Fibroblast of pulmonary artery (primary cell): Measurements from ENCODE around the gene RPL29.

Experiments used
- DNase-seq: peaks from one replicate; pipeline ENCODE4 v3.0.0-alpha.2; 2010; ENCODE audit warnings: low read depth
- H3K4me3 ChIP-seq: replicated peaks from 2 replicates; pipeline ENCODE4 v1.5.1; 2011; ENCODE audit warnings: low read depth, mild to moderate bottlenecking, control low read depth, low read length, moderate library complexity
- CTCF ChIP-seq: IDR thresholded peaks from 2 replicates; pipeline ENCODE4 v1.5.1; 2011; ENCODE audit warnings: mild to moderate bottlenecking, control low read depth, low read length, inconsistent platforms; ENCODE audit errors: missing control alignments

The RPL29 gene

GRCh38 chr3:51949121-51949520 lies 46.6 kb downstream of the RPL29 start:
- TF ChIP-seq CTCF, result no peak
- no peak for DNase-seq
- no peak overlapping the region for H3K4me3 ChIP-seq

GRCh38 chr3:51948016-51948580 lies 47.6 kb downstream of the RPL29 start:
- TF ChIP-seq CTCF, result no peak
- no peak for DNase-seq
- H3K4me3 ChIP-seq, result no peak overlapping the region

- TF ChIP-seq CTCF, result no peak
- no peak overlapping the region for H3K4me3 ChIP-seq
- DNase-seq, result no peak
Observed at GRCh38 chr3:51947215-51947900, 48.3 kb downstream of the RPL29 start.

GRCh38 chr3:51946796-51947195 lies 48.9 kb downstream of the RPL29 start:
- DNase-seq, result no peak
- no peak overlapping the region for H3K4me3 ChIP-seq
- TF ChIP-seq CTCF, result no peak

- no peak for DNase-seq
- TF ChIP-seq CTCF, result no peak
- H3K4me3 ChIP-seq, result no peak overlapping the region
Observed at GRCh38 chr3:51945926-51946705, 49.6 kb downstream of the RPL29 start.

- DNase-seq, result no peak
- H3K4me3 ChIP-seq, result no peak overlapping the region
- no peak for TF ChIP-seq CTCF
Observed at GRCh38 chr3:51945031-51945840, 50.5 kb downstream of the RPL29 start.
